GM19023 (cell line): ENCODE data around the gene PTPRF.
"Not testable (repeated sequence)": the region's sequence is repeated elsewhere in the genome, so short reads cannot be mapped to it uniquely, and the experiment has no call there.

Experiments used
- ATAC-seq: cut with Tn5 transposase; IDR thresholded peaks from one replicate; pipeline ENCODE4 v1.9.1; 2021; ENCODE audit warnings: mild to moderate bottlenecking, moderate library complexity; ENCODE audit not compliant: unreplicated experiment

Gene PTPRF

GRCh38 chr1:43530483-43531106, at the start of gene PTPRF:
TSS of gene PTPRF (plus strand) at chr1:43530883. CDS start at chr1:43545076, 14,193 bp downstream.
- no peak for ATAC-seq

- no peak for ATAC-seq
Measured at GRCh38 chr1:43481491-43481890, 49.2 kb upstream of the PTPRF start.

GRCh38 chr1:43482215-43482614, 48.5 kb upstream of the PTPRF start:
- no peak for ATAC-seq

GRCh38 chr1:43484367-43484766, 46.3 kb upstream of the PTPRF start:
- no peak for ATAC-seq

GRCh38 chr1:43488165-43488564, 42.5 kb upstream of the PTPRF start:
- ATAC-seq = no peak

GRCh38 chr1:43491061-43491460, 39.6 kb upstream of the PTPRF start:
- ATAC-seq = no peak

- no peak for ATAC-seq
Measured at GRCh38 chr1:43492826-43493225, 37.9 kb upstream of the PTPRF start.

- no peak for ATAC-seq
Measured at GRCh38 chr1:43493661-43494450, 36.8 kb upstream of the PTPRF start.

GRCh38 chr1:43495204-43495603, 35.5 kb upstream of the PTPRF start:
- no peak for ATAC-seq

GRCh38 chr1:43499898-43500297, 30.8 kb upstream of the PTPRF start:
- ATAC-seq = no peak

GRCh38 chr1:43501806-43502205, 28.9 kb upstream of the PTPRF start:
- not testable (repeated sequence) for ATAC-seq

GRCh38 chr1:43503534-43503933, 27.1 kb upstream of the PTPRF start:
- no peak for ATAC-seq

- no peak for ATAC-seq
Measured at GRCh38 chr1:43505077-43505780, 25.5 kb upstream of the PTPRF start.

GRCh38 chr1:43506233-43506632, 24.4 kb upstream of the PTPRF start:
- ATAC-seq = no peak

- no peak for ATAC-seq
Measured at GRCh38 chr1:43507296-43508295, 23.1 kb upstream of the PTPRF start.

- no peak for ATAC-seq
Measured at GRCh38 chr1:43509007-43509739, 21.5 kb upstream of the PTPRF start.

GRCh38 chr1:43509740-43510375, 20.8 kb upstream of the PTPRF start:
- no peak for ATAC-seq

- no peak for ATAC-seq
Measured at GRCh38 chr1:43510621-43511020, 20.1 kb upstream of the PTPRF start.

- no peak for ATAC-seq
Measured at GRCh38 chr1:43511394-43511793, 19.3 kb upstream of the PTPRF start.
